Kidney epithelial cell (primary cell): Measurements from ENCODE around the gene TRPM3. TPM values are rescaled to one million over a fixed set of nuclear protein-coding genes. Genes with fewer than 3 reads are reported as not detected.

Source experiments
- DNase-seq: peaks from one replicate; pipeline ENCODE4 v3.0.0-alpha.2; 2010; ENCODE audit warnings: low read depth
- H3K27me3 ChIP-seq: 2 replicates; pipeline ENCODE4 v1.6.0; 2011; ENCODE audit warnings: low read length; ENCODE audit not compliant: control insufficient read depth, insufficient read depth
- H3K36me3 ChIP-seq: 2 replicates; pipeline ENCODE4 v1.5.1; 2011; ENCODE audit warnings: low read length; ENCODE audit not compliant: control insufficient read depth, insufficient read depth
- H3K4me3 ChIP-seq: 2 replicates; pipeline ENCODE4 v1.5.1; 2011; ENCODE audit warnings: low read depth, mild to moderate bottlenecking, control low read depth, low read length
- CTCF ChIP-seq: IDR thresholded peaks from 2 replicates; pipeline ENCODE4 v1.5.1; 2011; ENCODE audit warnings: mild to moderate bottlenecking, moderate library complexity, low read length, control low read depth, inconsistent platforms; ENCODE audit not compliant: insufficient read depth, poor library complexity, severe bottlenecking
- total RNA-seq: library from RNA; depleted of rRNA; stranded (reverse); fragments of >200 nt; gene quantifications from 2 replicates; pipeline ENCODE4 v1.2.3, GENCODE V29; 2015

Gene TRPM3
- total RNA-seq, 1 donor from 2014 or later = not detected

- Histone ChIP-seq H3K4me3 (no peak overlapping the region), H3K27me3 (no peaks in the 10 kb centered on the region), H3K36me3 (no peaks in the 10 kb centered on the region)
- TF ChIP-seq CTCF = no peak
- no peak for DNase-seq
Observed at GRCh38 chr9:70617033-70617828, 504.2 kb downstream of the TRPM3 start.

- no peak for TF ChIP-seq CTCF
- no peak overlapping the region for H3K4me3 ChIP-seq
- DNase-seq = no peak
- no peaks in the 10 kb centered on the region for H3K27me3 ChIP-seq
- no peaks in the 10 kb centered on the region for H3K36me3 ChIP-seq
Observed at GRCh38 chr9:70616228-70616990, 505.0 kb downstream of the TRPM3 start.

GRCh38 chr9:70615464-70616138, 505.8 kb downstream of the TRPM3 start:
- no peak for TF ChIP-seq CTCF
- no peak for DNase-seq
- Histone ChIP-seq H3K36me3 (no peaks in the 10 kb centered on the region), H3K4me3 (no peak overlapping the region), H3K27me3 (no peaks in the 10 kb centered on the region)

GRCh38 chr9:70614786-70615463, 506.5 kb downstream of the TRPM3 start:
- Histone ChIP-seq H3K4me3 (no peak overlapping the region), H3K27me3 (no peaks in the 10 kb centered on the region), H3K36me3 (no peaks in the 10 kb centered on the region)
- DNase-seq = no peak
- TF ChIP-seq CTCF = no peak

- no peaks in the 10 kb centered on the region for H3K36me3 ChIP-seq
- no peaks in the 10 kb centered on the region for H3K27me3 ChIP-seq
- TF ChIP-seq CTCF = no peak
- no peak for DNase-seq
- H3K4me3 ChIP-seq = no peak overlapping the region
Observed at GRCh38 chr9:70613024-70613768, 508.2 kb downstream of the TRPM3 start.
